Ureter (tissue), 1 donor: ENCODE data around the gene IL13RA1. TPM values are rescaled to one million over a fixed set of nuclear protein-coding genes. Genes with fewer than 3 reads are reported as not detected.
"Not testable (repeated sequence)": the region's sequence is repeated elsewhere in the genome, so short reads cannot be mapped to it uniquely, and the experiment has no call there.

Source experiments
- DNase-seq: peaks from one replicate; pipeline ENCODE4 v3.0.0-alpha.2; 2020; ENCODE audit warnings: low spot score
- total RNA-seq: library from RNA; stranded (reverse); gene quantifications from one replicate; pipeline ENCODE4 v1.2.4, GENCODE V29; 2023
- donor health status: DM: yes; HTN: yes; CAD: no.

The IL13RA1 gene
- total RNA-seq, 1 donor from 2014 or later, result 56.0 TPM

GRCh38 chrX:118729042-118729652, 1.7 kb downstream of the IL13RA1 start:
- DNase-seq, result no peak

- DNase-seq, result no peak
Measured at GRCh38 chrX:118730500-118731247, 3.3 kb downstream of the IL13RA1 start.

GRCh38 chrX:118732551-118732950, 5.1 kb downstream of the IL13RA1 start:
- not testable (repeated sequence) for DNase-seq

- no peak for DNase-seq
Measured at GRCh38 chrX:118734909-118735308, 7.5 kb downstream of the IL13RA1 start.

- DNase-seq, result no peak
Measured at GRCh38 chrX:118736394-118737010, 9.1 kb downstream of the IL13RA1 start.

- no peak for DNase-seq
Measured at GRCh38 chrX:118739577-118739976, 12.2 kb downstream of the IL13RA1 start.

- DNase-seq, result no peak
Measured at GRCh38 chrX:118740276-118740889, 13.0 kb downstream of the IL13RA1 start.

GRCh38 chrX:118742176-118742575, 14.8 kb downstream of the IL13RA1 start:
- DNase-seq, result no peak

- DNase-seq, result no peak
Measured at GRCh38 chrX:118745570-118745969, 18.2 kb downstream of the IL13RA1 start.

- DNase-seq, result no peak
Measured at GRCh38 chrX:118751950-118752783, 24.8 kb downstream of the IL13RA1 start.

GRCh38 chrX:118755633-118756032, 28.2 kb downstream of the IL13RA1 start:
- DNase-seq, result no peak

GRCh38 chrX:118756101-118756500, 28.7 kb downstream of the IL13RA1 start:
- no peak for DNase-seq

- no peak for DNase-seq
Measured at GRCh38 chrX:118758511-118758910, 31.1 kb downstream of the IL13RA1 start.

- no peak for DNase-seq
Measured at GRCh38 chrX:118760025-118760424, 32.6 kb downstream of the IL13RA1 start.

GRCh38 chrX:118761939-118762707, 34.7 kb downstream of the IL13RA1 start:
- no peak for DNase-seq

- DNase-seq, result no peak
Measured at GRCh38 chrX:118763489-118763888, 36.1 kb downstream of the IL13RA1 start.

GRCh38 chrX:118764122-118764521, 36.7 kb downstream of the IL13RA1 start:
- DNase-seq, result no peak

GRCh38 chrX:118770133-118770760, 42.8 kb downstream of the IL13RA1 start:
- DNase-seq, result no peak

GRCh38 chrX:118772051-118772450, 44.6 kb downstream of the IL13RA1 start:
- DNase-seq, result no peak

- DNase-seq, result peak; percentile 46
Measured at GRCh38 chrX:118773782-118774181, 46.4 kb downstream of the IL13RA1 start.
